Kidney epithelial cell (primary cell): ENCODE results near the gene NFIA. TPM values are rescaled to one million over a fixed set of nuclear protein-coding genes. Genes with fewer than 3 reads are reported as not detected.

Source experiments
- DNase-seq: peaks from one replicate; pipeline ENCODE4 v3.0.0-alpha.2; 2010; ENCODE audit warnings: low read depth
- H3K27me3 ChIP-seq: 2 replicates; pipeline ENCODE4 v1.6.0; 2011; ENCODE audit warnings: low read length; ENCODE audit not compliant: control insufficient read depth, insufficient read depth
- H3K36me3 ChIP-seq: 2 replicates; pipeline ENCODE4 v1.5.1; 2011; ENCODE audit warnings: low read length; ENCODE audit not compliant: control insufficient read depth, insufficient read depth
- H3K4me3 ChIP-seq: 2 replicates; pipeline ENCODE4 v1.5.1; 2011; ENCODE audit warnings: low read depth, mild to moderate bottlenecking, control low read depth, low read length
- total RNA-seq: library from RNA; depleted of rRNA; stranded (reverse); fragments of >200 nt; gene quantifications from 2 replicates; pipeline ENCODE4 v1.2.3, GENCODE V29; 2015
- TF ChIP-seq, protein P1 (sequence below): IDR thresholded peaks from 2 replicates; pipeline ENCODE4 v1.5.1; 2011; ENCODE audit warnings: mild to moderate bottlenecking, moderate library complexity, low read length, control low read depth, inconsistent platforms; ENCODE audit not compliant: insufficient read depth, poor library complexity, severe bottlenecking

The NFIA gene
- total RNA-seq, 1 donor from 2014 or later: 3.5 TPM

DNA sequence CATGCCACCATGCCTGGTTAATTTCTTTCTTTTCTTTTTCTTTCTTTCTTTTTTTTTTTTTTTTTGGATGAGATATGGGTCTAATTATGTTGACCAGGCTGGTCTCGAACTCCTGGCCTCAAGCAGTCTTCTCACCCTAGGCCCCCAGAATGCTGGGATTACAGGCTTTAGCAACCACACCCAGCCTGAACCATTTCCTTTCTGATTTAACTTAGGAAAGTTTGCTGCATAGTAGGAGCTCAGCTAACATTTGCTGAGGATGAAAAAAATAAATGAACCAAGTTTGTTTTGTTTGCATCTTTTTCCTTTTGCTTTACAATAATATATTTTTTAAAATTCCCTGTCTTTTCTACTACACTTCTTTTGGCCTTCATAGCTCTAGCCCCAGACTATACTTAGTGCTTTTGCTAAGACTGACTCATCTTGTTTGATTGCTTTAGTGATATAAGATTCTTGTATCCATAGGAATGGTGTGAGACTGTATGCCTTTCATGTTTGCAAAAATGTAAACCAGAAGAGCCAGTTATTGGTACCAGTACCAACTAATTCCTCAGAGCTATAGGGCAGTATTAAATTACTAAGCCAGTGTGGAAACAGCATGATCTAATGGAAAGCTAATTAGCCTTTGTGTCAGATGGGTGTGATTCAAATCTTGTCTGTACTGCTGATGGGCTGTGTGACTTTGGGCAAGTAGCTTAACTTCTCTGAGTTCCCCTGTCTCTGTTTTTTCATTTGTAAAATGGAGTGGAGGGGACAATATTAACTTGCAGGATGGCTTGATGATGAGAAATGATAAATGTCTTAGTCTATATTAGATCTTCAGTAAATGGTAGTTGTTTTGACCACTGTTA, 66.9 kb downstream of the NFIA start:
- no peaks in the 10 kb centered on the region for H3K27me3 ChIP-seq
- H3K4me3 ChIP-seq: no peak overlapping the region
- H3K36me3 ChIP-seq: no peaks in the 10 kb centered on the region
- TF ChIP-seq, protein P1, sequence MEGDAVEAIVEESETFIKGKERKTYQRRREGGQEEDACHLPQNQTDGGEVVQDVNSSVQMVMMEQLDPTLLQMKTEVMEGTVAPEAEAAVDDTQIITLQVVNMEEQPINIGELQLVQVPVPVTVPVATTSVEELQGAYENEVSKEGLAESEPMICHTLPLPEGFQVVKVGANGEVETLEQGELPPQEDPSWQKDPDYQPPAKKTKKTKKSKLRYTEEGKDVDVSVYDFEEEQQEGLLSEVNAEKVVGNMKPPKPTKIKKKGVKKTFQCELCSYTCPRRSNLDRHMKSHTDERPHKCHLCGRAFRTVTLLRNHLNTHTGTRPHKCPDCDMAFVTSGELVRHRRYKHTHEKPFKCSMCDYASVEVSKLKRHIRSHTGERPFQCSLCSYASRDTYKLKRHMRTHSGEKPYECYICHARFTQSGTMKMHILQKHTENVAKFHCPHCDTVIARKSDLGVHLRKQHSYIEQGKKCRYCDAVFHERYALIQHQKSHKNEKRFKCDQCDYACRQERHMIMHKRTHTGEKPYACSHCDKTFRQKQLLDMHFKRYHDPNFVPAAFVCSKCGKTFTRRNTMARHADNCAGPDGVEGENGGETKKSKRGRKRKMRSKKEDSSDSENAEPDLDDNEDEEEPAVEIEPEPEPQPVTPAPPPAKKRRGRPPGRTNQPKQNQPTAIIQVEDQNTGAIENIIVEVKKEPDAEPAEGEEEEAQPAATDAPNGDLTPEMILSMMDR: no peak
- DNase-seq: no peak

- no peak for DNase-seq
- no peaks in the 10 kb centered on the region for H3K36me3 ChIP-seq
- H3K27me3 ChIP-seq: no peaks in the 10 kb centered on the region
- TF ChIP-seq, protein P1: no peak
- no peak overlapping the region for H3K4me3 ChIP-seq
Measured at GRCh38 chr1:61151565-61151964, 69.2 kb downstream of the NFIA start.

DNA sequence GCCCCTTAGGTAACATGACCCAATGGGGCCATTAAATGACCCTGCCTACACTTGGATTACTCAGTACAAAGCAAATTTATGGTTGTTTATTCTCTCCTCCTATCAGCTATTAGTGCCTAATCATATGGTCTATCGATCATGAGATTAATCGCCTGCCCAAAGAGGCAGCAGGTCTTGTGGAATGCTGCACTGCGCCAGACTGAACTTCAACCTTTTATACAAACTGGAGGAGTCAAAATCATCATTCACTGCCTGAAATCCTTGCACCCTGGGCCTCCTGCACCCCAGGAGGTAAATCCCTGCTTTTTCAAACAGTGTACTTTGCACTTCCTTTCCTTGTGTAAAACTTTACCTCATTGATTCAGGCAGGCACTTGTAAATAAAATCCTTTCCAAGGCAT, 69.7 kb downstream of the NFIA start:
- Histone ChIP-seq H3K36me3 (no peaks in the 10 kb centered on the region), H3K27me3 (no peaks in the 10 kb centered on the region), H3K4me3 (no peak overlapping the region)
- DNase-seq: no peak
- TF ChIP-seq, protein P1: no peak

- Histone ChIP-seq H3K36me3 (no peaks in the 10 kb centered on the region), H3K27me3 (no peaks in the 10 kb centered on the region), H3K4me3 (no peak overlapping the region)
- TF ChIP-seq, protein P1: peak; percentile 1
- DNase-seq: no peak
Measured at GRCh38 chr1:61152469-61153105, 70.2 kb downstream of the NFIA start.

- H3K4me3 ChIP-seq: no peak overlapping the region
- TF ChIP-seq, protein P1: no peak
- no peaks in the 10 kb centered on the region for H3K36me3 ChIP-seq
- no peak for DNase-seq
- no peaks in the 10 kb centered on the region for H3K27me3 ChIP-seq
Measured at GRCh38 chr1:61156576-61157467, 74.5 kb downstream of the NFIA start.
